GM12864 (cell line): ENCODE data around the gene ZNF639.

ENCODE experiments used
- DNase-seq: peaks from one replicate; pipeline ENCODE4 v3.0.0-alpha.2; 2011; ENCODE audit warnings: low read depth
- H3K4me3 ChIP-seq: 2 replicates; pipeline ENCODE4 v1.5.1; 2011; ENCODE audit warnings: mild to moderate bottlenecking, low read depth, low read length, control low read depth
- TF ChIP-seq, protein P1 (sequence below): IDR thresholded peaks from 2 replicates; pipeline ENCODE4 v1.5.1; 2011; ENCODE audit warnings: low read depth, mild to moderate bottlenecking, moderate library complexity, low read length, control low read depth, inconsistent platforms; ENCODE audit errors: missing control alignments

ZNF639 gene

DNA sequence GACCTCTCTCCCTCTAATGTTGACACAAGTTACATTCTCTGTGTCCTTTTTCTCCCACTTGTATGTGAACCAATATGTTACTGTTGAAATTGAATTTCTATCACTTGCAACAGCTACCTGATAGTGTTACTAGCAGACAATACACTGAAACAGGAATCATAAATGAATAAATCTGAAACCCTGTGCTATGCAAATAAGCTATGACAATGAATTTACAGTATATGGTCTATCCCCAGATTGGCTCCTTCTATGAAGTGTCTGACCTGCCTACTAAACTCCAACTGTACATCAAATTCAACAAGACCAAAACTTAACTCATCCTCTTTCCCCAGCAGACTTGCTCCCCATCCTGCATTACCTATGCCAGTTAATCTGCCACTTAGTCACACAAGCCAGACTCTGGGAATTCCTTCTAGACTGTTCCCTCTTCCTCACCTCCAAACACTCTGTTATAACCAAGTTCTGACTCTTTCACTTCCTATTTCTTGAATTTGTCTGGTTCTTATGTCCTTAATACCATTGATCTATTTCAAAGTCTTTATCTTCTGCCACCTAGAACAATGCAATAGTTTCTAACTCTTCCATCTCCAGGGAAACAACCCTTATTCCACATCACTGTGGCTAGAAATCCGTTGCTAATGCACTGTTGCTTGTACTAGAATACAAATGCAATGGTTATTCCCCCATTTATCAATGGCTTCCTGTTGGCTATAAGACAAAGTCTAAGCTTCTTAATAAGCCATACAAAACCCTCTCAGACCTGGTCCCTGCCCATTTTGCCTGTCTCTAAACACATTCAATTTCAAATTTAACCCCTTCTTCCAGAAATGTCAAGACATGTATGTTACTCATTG is 13.4 kb upstream of the ZNF639 start:
- no peak overlapping the region for H3K4me3 ChIP-seq
- no peak for DNase-seq
- TF ChIP-seq, protein P1, sequence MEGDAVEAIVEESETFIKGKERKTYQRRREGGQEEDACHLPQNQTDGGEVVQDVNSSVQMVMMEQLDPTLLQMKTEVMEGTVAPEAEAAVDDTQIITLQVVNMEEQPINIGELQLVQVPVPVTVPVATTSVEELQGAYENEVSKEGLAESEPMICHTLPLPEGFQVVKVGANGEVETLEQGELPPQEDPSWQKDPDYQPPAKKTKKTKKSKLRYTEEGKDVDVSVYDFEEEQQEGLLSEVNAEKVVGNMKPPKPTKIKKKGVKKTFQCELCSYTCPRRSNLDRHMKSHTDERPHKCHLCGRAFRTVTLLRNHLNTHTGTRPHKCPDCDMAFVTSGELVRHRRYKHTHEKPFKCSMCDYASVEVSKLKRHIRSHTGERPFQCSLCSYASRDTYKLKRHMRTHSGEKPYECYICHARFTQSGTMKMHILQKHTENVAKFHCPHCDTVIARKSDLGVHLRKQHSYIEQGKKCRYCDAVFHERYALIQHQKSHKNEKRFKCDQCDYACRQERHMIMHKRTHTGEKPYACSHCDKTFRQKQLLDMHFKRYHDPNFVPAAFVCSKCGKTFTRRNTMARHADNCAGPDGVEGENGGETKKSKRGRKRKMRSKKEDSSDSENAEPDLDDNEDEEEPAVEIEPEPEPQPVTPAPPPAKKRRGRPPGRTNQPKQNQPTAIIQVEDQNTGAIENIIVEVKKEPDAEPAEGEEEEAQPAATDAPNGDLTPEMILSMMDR = no peak

DNA sequence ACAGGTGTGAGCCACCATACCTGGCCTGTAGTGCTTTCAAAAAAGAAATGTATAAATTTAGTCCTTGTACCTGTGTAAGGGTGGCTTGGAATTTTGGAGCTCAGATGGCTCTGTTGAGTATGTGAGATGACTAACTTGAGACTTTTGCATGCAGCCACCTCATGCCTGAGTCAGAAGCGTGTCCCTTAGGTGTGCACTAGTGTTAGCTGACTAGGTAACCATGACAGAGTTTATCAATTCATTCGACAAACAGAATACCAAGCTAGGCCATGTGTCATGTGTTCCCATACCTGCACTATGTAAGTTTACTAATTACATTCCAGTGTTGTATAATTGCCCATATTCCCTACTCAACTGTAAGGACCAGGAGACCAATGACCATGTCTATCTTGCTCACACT is 4.0 kb upstream of the ZNF639 start:
- no peak for DNase-seq
- TF ChIP-seq, protein P1 = no peak
- H3K4me3 ChIP-seq = no peak overlapping the region

DNA sequence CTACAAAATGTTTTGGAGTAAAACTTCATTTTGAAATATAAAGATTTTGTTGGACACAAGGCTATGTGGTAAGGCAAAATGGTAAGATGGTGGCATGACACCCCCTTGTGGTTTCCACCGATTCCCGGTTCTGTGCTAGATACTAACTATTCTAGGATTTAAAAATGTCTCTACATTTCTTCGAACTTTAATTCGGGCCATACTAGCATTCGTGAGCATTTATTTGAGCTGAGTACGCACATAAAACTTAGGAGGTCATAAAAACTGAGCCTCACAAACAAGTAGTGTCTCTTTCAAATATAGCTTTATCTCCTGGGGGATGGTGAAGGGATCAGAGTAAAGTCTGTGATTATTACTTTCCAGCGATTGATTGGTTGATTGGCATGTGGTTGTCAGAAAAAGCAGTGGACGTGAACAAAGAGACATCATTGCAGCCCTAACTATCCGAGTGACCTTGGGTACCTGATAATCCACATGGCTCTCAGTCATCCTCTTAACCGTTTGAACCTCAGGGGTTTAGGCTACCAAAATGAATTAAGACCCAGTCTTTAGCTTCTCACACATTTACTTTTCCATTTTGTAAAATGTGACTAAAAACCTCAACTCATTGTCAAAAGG is 1.1 kb upstream of the ZNF639 start:
- TF ChIP-seq, protein P1 = peak; percentile 25
- H3K4me3 ChIP-seq = peak overlapping the region; percentile 98
- DNase-seq = no peak

DNA sequence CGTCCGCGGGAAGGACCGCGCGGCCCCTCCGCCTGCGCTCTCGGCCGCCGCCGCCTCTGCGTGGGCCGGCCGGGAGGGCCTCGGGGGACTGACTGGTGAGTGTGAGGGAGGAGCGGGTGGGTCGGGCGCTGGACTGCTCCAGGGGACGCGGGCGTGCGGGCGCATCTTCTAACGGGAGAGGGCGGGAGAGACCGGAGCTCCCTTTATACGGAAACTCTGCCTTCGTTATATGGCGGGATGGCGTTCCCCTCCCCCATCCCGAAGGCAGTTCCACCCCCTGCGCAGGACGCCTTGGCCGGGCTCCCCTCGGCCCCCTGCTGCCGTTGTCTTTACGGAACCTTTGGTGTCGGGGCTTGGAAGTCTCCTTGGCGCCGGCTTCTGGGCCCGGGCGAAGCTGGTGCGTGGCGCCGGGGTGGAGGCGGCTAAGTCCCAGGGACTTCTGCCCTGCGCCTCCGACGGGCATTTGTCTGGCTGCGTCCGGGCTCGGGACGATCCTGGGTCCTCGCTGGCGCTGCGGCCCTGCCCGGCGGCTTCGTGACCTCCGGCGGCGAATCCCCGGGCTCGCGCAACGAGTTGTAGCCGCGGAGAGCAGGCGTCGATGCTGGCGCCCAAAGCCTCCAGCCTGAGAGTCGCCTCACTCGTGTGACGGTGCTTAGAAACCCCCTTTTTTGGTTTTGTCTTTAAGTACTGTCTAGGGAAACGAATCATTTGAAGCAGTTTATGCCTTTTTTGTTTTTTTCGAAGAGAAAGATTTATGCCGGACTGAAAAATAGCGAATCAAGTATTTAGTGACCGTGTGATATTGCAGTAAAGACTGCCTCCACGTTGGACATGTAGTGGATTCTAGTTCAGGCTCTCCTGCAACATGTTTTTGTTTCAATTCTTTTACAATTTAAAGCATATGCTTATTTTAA is 623 bp downstream of the ZNF639 start:
- peak overlapping the region; percentile 98 for H3K4me3 ChIP-seq
- TF ChIP-seq, protein P1 = no peak
- no peak for DNase-seq

DNA sequence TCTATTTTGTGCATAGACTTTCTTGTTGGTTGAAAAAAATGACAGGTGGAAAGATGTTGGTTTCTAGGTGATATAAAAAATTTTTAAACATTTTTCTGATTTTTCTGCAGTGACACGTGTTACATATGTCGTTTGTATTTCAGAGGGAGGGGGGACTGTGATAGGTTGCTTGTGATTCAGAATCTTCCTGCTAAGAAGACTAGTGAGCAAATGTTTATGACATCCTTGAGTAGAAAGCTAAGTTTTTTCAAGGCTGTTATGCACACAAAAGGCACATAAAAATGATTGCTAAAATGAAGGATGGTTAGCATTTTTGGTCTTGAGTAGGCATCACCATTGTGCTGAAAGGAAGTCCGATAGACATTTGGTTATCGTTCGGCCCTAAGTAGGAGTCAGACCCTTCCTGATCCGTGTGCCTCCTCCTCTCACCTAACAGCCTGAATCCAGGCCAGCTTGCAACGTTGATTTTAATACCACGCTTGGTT is 1.5 kb downstream of the ZNF639 start:
- H3K4me3 ChIP-seq = peak overlapping the region; percentile 98
- DNase-seq = no peak
- TF ChIP-seq, protein P1 = no peak

DNA sequence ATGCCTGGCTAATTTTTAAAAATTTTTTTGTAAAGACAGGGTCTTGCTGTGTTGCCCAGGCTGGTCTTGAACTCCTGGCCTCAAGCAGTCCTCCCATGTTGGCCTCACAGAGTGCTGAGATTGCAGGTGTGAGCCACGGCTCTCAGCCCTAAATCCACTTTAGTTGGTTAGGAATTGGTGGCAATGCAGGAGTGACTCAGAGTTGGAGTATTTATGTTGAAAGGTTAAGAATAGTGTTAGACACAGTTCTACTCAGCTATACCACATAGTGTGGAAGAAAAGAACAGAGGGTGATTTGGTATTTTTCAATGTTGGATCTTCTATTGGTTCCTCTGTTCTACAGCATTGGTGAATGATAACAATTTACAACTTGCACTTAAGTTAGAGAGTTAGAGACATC is 7.6 kb downstream of the ZNF639 start:
- H3K4me3 ChIP-seq = no peak overlapping the region
- no peak for DNase-seq
- TF ChIP-seq, protein P1 = no peak
